GM23338 (cell line): Measurements from ENCODE around the gene FN1.

ENCODE experiments used
- CREB1 ChIP-seq: fragments of 250-450 bp; sonication (Bioruptor Pico); IDR thresholded peaks from 2 replicates; pipeline ENCODE4 v1.5.0; 2020; ENCODE audit warnings: low read depth, mild to moderate bottlenecking, moderate library complexity
- EZH2 ChIP-seq: fragments of 200-600 bp; sonication (generic); IDR thresholded peaks from one replicate; pipeline ENCODE4 v1.8.0; 2017; ENCODE audit warnings: antibody characterized with exemption, mild to moderate bottlenecking, low read depth; ENCODE audit not compliant: unreplicated experiment
- EZH2phosphoT487 ChIP-seq: fragments of 200-600 bp; sonication (generic); IDR thresholded peaks from one replicate; pipeline ENCODE4 v1.8.1; 2018; ENCODE audit warnings: antibody characterized with exemption; ENCODE audit not compliant: unreplicated experiment
- JUNB ChIP-seq: IDR thresholded peaks from one replicate; pipeline ENCODE4 v1.6.1; 2016; ENCODE audit warnings: antibody characterized with exemption; ENCODE audit not compliant: unreplicated experiment
- NANOG ChIP-seq: IDR thresholded peaks from 2 replicates; pipeline ENCODE4 v1.6.1; 2016; ENCODE audit warnings: antibody characterized with exemption, borderline replicate concordance
- POLR2AphosphoS5 ChIP-seq: IDR thresholded peaks from 2 replicates; pipeline ENCODE4 v1.6.1; 2016; ENCODE audit warnings: antibody characterized with exemption, low read depth
- ZNF114 ChIP-seq: fragments of 250-450 bp; sonication (Bioruptor Pico); IDR thresholded peaks from 2 replicates; pipeline ENCODE4 v1.5.0; 2020; ENCODE audit warnings: mild to moderate bottlenecking, moderate library complexity
- ZNF331 ChIP-seq: fragments of 250-450 bp; sonication (Bioruptor Pico); IDR thresholded peaks from 2 replicates; pipeline ENCODE4 v1.5.0; 2020; ENCODE audit warnings: low read depth, mild to moderate bottlenecking, moderate library complexity
- TF ChIP-seq, protein P1 (sequence below), 2 experiments: fragments of 200-600 bp in 1 of 2; sonication (generic) in 1 of 2; conservative IDR thresholded peaks; 2 replicates each; pipeline versions ENCODE4 v1.5.1 to v1.6.1; 2016 to 2017; ENCODE audit warnings: antibody characterized with exemption in 2 of 2, low read depth in 2 of 2, mild to moderate bottlenecking in 2 of 2, moderate library complexity in 1 of 2
- TF ChIP-seq, protein P2 (sequence below): fragments of 250-450 bp; sonication (Bioruptor Pico); IDR thresholded peaks from 2 replicates; pipeline ENCODE4 v1.5.0; 2020; ENCODE audit warnings: mild to moderate bottlenecking, moderate library complexity
- TF ChIP-seq, protein P3 (sequence below): IDR thresholded peaks from one replicate; pipeline ENCODE4 v1.6.1; 2018; ENCODE audit warnings: antibody characterized with exemption; ENCODE audit not compliant: unreplicated experiment
- TF ChIP-seq, protein P4 (sequence below): IDR thresholded peaks from 2 replicates; pipeline ENCODE4 v1.6.1; 2016; ENCODE audit warnings: antibody characterized with exemption

DNA sequence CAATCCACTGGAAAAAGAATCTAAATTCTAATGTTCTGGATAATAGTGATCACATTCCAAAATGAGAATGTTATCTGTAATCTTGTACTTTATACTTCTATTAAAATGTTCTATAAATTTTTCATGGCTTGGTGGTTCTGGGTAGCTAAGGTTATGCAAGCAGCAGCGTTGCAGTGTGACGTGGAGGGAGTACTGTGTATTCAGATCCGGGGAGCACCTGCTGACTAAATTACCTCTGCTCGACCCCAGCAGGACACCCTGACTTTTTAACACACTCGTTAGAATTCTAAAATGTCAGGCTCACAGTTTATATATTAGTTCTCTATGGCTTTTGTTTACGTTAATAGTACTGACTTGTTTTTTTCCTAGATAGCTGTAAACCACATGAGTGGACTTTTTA lies 111.1 kb downstream of the FN1 start:
- TF ChIP-seq, protein P1, sequence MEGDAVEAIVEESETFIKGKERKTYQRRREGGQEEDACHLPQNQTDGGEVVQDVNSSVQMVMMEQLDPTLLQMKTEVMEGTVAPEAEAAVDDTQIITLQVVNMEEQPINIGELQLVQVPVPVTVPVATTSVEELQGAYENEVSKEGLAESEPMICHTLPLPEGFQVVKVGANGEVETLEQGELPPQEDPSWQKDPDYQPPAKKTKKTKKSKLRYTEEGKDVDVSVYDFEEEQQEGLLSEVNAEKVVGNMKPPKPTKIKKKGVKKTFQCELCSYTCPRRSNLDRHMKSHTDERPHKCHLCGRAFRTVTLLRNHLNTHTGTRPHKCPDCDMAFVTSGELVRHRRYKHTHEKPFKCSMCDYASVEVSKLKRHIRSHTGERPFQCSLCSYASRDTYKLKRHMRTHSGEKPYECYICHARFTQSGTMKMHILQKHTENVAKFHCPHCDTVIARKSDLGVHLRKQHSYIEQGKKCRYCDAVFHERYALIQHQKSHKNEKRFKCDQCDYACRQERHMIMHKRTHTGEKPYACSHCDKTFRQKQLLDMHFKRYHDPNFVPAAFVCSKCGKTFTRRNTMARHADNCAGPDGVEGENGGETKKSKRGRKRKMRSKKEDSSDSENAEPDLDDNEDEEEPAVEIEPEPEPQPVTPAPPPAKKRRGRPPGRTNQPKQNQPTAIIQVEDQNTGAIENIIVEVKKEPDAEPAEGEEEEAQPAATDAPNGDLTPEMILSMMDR (conservative IDR thresholded peaks at IDR 0.05; ENCODE audit: low read depth in 2 of 2) = no peak
- TF ChIP-seq POLR2AphosphoS5 (no peak), JUNB (no peak), EZH2 (no peak), EZH2phosphoT487 (no peak), NANOG (no peak), ZNF114 (no peak), CREB1 (no peak), ZNF331 (CRISPR knock-in tag) (no peak)
- TF ChIP-seq, protein P2, sequence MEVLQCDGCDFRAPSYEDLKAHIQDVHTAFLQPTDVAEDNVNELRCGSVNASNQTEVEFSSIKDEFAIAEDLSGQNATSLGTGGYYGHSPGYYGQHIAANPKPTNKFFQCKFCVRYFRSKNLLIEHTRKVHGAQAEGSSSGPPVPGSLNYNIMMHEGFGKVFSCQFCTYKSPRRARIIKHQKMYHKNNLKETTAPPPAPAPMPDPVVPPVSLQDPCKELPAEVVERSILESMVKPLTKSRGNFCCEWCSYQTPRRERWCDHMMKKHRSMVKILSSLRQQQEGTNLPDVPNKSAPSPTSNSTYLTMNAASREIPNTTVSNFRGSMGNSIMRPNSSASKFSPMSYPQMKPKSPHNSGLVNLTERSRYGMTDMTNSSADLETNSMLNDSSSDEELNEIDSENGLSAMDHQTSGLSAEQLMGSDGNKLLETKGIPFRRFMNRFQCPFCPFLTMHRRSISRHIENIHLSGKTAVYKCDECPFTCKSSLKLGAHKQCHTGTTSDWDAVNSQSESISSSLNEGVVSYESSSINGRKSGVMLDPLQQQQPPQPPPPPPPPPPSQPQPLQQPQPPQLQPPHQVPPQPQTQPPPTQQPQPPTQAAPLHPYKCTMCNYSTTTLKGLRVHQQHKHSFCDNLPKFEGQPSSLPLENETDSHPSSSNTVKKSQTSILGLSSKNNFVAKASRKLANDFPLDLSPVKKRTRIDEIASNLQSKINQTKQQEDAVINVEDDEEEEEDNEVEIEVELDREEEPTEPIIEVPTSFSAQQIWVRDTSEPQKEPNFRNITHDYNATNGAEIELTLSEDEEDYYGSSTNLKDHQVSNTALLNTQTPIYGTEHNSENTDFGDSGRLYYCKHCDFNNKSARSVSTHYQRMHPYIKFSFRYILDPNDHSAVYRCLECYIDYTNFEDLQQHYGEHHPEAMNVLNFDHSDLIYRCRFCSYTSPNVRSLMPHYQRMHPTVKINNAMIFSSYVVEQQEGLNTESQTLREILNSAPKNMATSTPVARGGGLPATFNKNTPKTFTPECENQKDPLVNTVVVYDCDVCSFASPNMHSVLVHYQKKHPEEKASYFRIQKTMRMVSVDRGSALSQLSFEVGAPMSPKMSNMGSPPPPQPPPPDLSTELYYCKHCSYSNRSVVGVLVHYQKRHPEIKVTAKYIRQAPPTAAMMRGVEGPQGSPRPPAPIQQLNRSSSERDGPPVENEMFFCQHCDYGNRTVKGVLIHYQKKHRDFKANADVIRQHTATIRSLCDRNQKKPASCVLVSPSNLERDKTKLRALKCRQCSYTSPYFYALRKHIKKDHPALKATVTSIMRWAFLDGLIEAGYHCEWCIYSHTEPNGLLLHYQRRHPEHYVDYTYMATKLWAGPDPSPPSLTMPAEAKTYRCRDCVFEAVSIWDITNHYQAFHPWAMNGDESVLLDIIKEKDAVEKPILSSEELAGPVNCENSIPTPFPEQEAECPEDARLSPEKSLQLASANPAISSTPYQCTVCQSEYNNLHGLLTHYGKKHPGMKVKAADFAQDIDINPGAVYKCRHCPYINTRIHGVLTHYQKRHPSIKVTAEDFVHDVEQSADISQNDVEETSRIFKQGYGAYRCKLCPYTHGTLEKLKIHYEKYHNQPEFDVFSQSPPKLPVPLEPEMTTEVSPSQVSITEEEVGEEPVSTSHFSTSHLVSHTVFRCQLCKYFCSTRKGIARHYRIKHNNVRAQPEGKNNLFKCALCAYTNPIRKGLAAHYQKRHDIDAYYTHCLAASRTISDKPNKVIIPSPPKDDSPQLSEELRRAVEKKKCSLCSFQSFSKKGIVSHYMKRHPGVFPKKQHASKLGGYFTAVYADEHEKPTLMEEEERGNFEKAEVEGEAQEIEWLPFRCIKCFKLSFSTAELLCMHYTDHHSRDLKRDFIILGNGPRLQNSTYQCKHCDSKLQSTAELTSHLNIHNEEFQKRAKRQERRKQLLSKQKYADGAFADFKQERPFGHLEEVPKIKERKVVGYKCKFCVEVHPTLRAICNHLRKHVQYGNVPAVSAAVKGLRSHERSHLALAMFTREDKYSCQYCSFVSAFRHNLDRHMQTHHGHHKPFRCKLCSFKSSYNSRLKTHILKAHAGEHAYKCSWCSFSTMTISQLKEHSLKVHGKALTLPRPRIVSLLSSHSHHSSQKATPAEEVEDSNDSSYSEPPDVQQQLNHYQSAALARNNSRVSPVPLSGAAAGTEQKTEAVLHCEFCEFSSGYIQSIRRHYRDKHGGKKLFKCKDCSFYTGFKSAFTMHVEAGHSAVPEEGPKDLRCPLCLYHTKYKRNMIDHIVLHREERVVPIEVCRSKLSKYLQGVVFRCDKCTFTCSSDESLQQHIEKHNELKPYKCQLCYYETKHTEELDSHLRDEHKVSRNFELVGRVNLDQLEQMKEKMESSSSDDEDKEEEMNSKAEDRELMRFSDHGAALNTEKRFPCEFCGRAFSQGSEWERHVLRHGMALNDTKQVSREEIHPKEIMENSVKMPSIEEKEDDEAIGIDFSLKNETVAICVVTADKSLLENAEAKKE = no peak
- TF ChIP-seq, protein P3, sequence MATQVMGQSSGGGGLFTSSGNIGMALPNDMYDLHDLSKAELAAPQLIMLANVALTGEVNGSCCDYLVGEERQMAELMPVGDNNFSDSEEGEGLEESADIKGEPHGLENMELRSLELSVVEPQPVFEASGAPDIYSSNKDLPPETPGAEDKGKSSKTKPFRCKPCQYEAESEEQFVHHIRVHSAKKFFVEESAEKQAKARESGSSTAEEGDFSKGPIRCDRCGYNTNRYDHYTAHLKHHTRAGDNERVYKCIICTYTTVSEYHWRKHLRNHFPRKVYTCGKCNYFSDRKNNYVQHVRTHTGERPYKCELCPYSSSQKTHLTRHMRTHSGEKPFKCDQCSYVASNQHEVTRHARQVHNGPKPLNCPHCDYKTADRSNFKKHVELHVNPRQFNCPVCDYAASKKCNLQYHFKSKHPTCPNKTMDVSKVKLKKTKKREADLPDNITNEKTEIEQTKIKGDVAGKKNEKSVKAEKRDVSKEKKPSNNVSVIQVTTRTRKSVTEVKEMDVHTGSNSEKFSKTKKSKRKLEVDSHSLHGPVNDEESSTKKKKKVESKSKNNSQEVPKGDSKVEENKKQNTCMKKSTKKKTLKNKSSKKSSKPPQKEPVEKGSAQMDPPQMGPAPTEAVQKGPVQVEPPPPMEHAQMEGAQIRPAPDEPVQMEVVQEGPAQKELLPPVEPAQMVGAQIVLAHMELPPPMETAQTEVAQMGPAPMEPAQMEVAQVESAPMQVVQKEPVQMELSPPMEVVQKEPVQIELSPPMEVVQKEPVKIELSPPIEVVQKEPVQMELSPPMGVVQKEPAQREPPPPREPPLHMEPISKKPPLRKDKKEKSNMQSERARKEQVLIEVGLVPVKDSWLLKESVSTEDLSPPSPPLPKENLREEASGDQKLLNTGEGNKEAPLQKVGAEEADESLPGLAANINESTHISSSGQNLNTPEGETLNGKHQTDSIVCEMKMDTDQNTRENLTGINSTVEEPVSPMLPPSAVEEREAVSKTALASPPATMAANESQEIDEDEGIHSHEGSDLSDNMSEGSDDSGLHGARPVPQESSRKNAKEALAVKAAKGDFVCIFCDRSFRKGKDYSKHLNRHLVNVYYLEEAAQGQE = no peak
- TF ChIP-seq, protein P4, sequence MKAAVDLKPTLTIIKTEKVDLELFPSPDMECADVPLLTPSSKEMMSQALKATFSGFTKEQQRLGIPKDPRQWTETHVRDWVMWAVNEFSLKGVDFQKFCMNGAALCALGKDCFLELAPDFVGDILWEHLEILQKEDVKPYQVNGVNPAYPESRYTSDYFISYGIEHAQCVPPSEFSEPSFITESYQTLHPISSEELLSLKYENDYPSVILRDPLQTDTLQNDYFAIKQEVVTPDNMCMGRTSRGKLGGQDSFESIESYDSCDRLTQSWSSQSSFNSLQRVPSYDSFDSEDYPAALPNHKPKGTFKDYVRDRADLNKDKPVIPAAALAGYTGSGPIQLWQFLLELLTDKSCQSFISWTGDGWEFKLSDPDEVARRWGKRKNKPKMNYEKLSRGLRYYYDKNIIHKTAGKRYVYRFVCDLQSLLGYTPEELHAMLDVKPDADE = no peak
